H9 (cell line): Measurements from ENCODE around the gene TULP3. TPM values are rescaled to one million over a fixed set of nuclear protein-coding genes. Genes with fewer than 3 reads are reported as not detected.

ENCODE experiments used
- DNase-seq: peaks from one replicate; pipeline ENCODE4 v3.0.0-alpha.2; 2017
- H2AFZ ChIP-seq: one replicate; pipeline ENCODE4 v1.6.1; 2013; ENCODE audit warnings: mild to moderate bottlenecking, low read length, control low read depth, moderate library complexity
- H2AK5ac ChIP-seq: 2 replicates; pipeline ENCODE4 v1.6.1; 2013; ENCODE audit warnings: low read length, control low read depth, mixed read lengths; ENCODE audit not compliant: insufficient read length
- H2BK120ac ChIP-seq: one replicate; pipeline ENCODE4 v1.6.1; 2013; ENCODE audit warnings: low read depth, mild to moderate bottlenecking, low read length, control low read depth, inconsistent platforms; ENCODE audit not compliant: poor library complexity, severe bottlenecking
- H2BK12ac ChIP-seq: 2 replicates; pipeline ENCODE4 v1.6.1; 2013; ENCODE audit warnings: low read length, control low read depth, mixed read lengths, low read depth; ENCODE audit not compliant: insufficient read length
- H2BK15ac ChIP-seq: 2 replicates; pipeline ENCODE4 v1.6.1; 2013; ENCODE audit warnings: low read depth, low read length, control low read depth
- H2BK20ac ChIP-seq: one replicate; pipeline ENCODE4 v1.6.1; 2013; ENCODE audit warnings: low read depth, mild to moderate bottlenecking, low read length, control low read depth, inconsistent platforms; ENCODE audit not compliant: poor library complexity, severe bottlenecking
- H2BK5ac ChIP-seq: 2 replicates; pipeline ENCODE4 v1.6.1; 2013; ENCODE audit warnings: low read length, control low read depth, mixed read lengths; ENCODE audit not compliant: insufficient read length
- H3K14ac ChIP-seq: 2 replicates; pipeline ENCODE4 v1.6.1; 2013; ENCODE audit warnings: low read length, control low read depth; ENCODE audit not compliant: insufficient read depth
- H3K18ac ChIP-seq: 2 replicates; pipeline ENCODE4 v1.6.1; 2013; ENCODE audit warnings: low read depth, mild to moderate bottlenecking, mixed read lengths, low read length, control low read depth; ENCODE audit not compliant: insufficient read length
- H3K23ac ChIP-seq: 2 replicates; pipeline ENCODE4 v1.6.1; 2013; ENCODE audit warnings: low read length, control low read depth, mixed read lengths, low read depth; ENCODE audit not compliant: insufficient read length
- H3K23me2 ChIP-seq: 2 replicates; pipeline ENCODE4 v1.6.1; 2013; ENCODE audit warnings: low read depth, mild to moderate bottlenecking, mixed read lengths, low read length, control low read depth; ENCODE audit not compliant: insufficient read length, poor library complexity, severe bottlenecking
- H3K27ac ChIP-seq: 2 replicates; pipeline ENCODE4 v1.5.1; 2013; ENCODE audit warnings: low read length, control low read depth, mixed read lengths, low read depth; ENCODE audit not compliant: insufficient read length
- H3K27me3 ChIP-seq: 2 replicates; pipeline ENCODE4 v1.6.1; 2013; ENCODE audit warnings: low read length, control low read depth, inconsistent platforms; ENCODE audit not compliant: insufficient read depth
- H3K4ac ChIP-seq: 2 replicates; pipeline ENCODE4 v1.6.1; 2013; ENCODE audit warnings: low read depth, mild to moderate bottlenecking, control low read depth, inconsistent platforms, low read length, moderate library complexity
- H3K4me1 ChIP-seq: 2 replicates; pipeline ENCODE4 v1.6.1; 2013; ENCODE audit warnings: low read length, control low read depth, inconsistent platforms; ENCODE audit not compliant: insufficient read depth
- H3K4me2 ChIP-seq: 2 replicates; pipeline ENCODE4 v1.6.1; 2013; ENCODE audit warnings: low read length, control low read depth, mixed read lengths; ENCODE audit not compliant: insufficient read length, insufficient read depth
- H3K56ac ChIP-seq: 2 replicates; pipeline ENCODE4 v1.6.1; 2013; ENCODE audit warnings: low read depth, mild to moderate bottlenecking, mixed read lengths, low read length, control low read depth; ENCODE audit not compliant: insufficient read length
- H3K79me1 ChIP-seq: 2 replicates; pipeline ENCODE4 v1.6.1; 2013; ENCODE audit warnings: low read depth, mild to moderate bottlenecking, moderate library complexity, low read length, control low read depth, inconsistent platforms; ENCODE audit not compliant: insufficient read depth, poor library complexity, severe bottlenecking
- H3K79me2 ChIP-seq: 2 replicates; pipeline ENCODE4 v1.6.1; 2013; ENCODE audit warnings: low read length, control low read depth, inconsistent platforms; ENCODE audit not compliant: insufficient read depth
- H3K9ac ChIP-seq: 2 replicates; pipeline ENCODE4 v1.6.1; 2013; ENCODE audit warnings: low read length, control low read depth, mixed read lengths; ENCODE audit not compliant: insufficient read length; ENCODE audit errors: extremely low read depth
- H3K9me3 ChIP-seq: one replicate; pipeline ENCODE4 v1.6.1; 2013; ENCODE audit warnings: low read depth, low read length, inconsistent platforms; ENCODE audit not compliant: control insufficient read depth
- H3T11ph ChIP-seq: one replicate; pipeline ENCODE4 v1.6.1; 2013; ENCODE audit warnings: mild to moderate bottlenecking, low read length, control low read depth, inconsistent platforms
- H4K20me1 ChIP-seq: one replicate; pipeline ENCODE4 v1.6.1; 2013; ENCODE audit not compliant: control insufficient read depth, insufficient read length, insufficient read depth
- H4K5ac ChIP-seq: 2 replicates; pipeline ENCODE4 v1.6.1; 2013; ENCODE audit warnings: low read depth, mild to moderate bottlenecking, mixed read lengths, low read length, control low read depth; ENCODE audit not compliant: insufficient read length
- H4K8ac ChIP-seq: replicated peaks from 2 replicates; pipeline ENCODE4 v1.6.1; 2013; ENCODE audit warnings: low read length, control low read depth, mixed read lengths, low read depth; ENCODE audit not compliant: insufficient read length
- H4K91ac ChIP-seq: 2 replicates; pipeline ENCODE4 v1.6.1; 2013; ENCODE audit warnings: low read depth, mild to moderate bottlenecking, moderate library complexity, mixed read lengths, low read length, control low read depth; ENCODE audit not compliant: insufficient read length
- H3K27ac Mint-ChIP-seq, 3 experiments: 2 replicates in 2 of 3; 3 replicates in 1 of 3; pipeline ENCODE4 v1.8.0; 2020 to 2021; ENCODE audit warnings: mixed read lengths in 3 of 3, mild to moderate bottlenecking in 1 of 3, moderate library complexity in 1 of 3
- H3K27me3 Mint-ChIP-seq: 2 replicates; pipeline ENCODE4 v1.8.0; 2021; ENCODE audit warnings: low read depth, mild to moderate bottlenecking, moderate library complexity, mixed read lengths
- H3K36me3 Mint-ChIP-seq, 3 experiments: 2 replicates in 2 of 3; 3 replicates in 1 of 3; pipeline ENCODE4 v1.8.0; 2020 to 2021; ENCODE audit warnings: low read depth in 3 of 3, mixed read lengths in 3 of 3; ENCODE audit not compliant: insufficient read depth in 1 of 3
- H3K4me1 Mint-ChIP-seq, 2 experiments: 2 replicates each; pipeline ENCODE4 v1.8.0; 2020; ENCODE audit warnings: mixed read lengths in 2 of 2
- H3K4me3 Mint-ChIP-seq, 2 experiments: 2 replicates in 1 of 2; 3 replicates in 1 of 2; pipeline ENCODE4 v1.8.0; 2020 to 2021; ENCODE audit warnings: mild to moderate bottlenecking in 2 of 2, mixed read lengths in 2 of 2, moderate library complexity in 1 of 2
- H3K9me3 Mint-ChIP-seq, 2 experiments: 2 replicates in 1 of 2; 3 replicates in 1 of 2; pipeline ENCODE4 v1.8.0; 2020; ENCODE audit warnings: mild to moderate bottlenecking in 2 of 2, mixed read lengths in 2 of 2, moderate library complexity in 1 of 2
- WGBS: extraction: QIAGEN DNeasy Blood & Tissue Kit; methylation state at CpG from one replicate; pipeline ENCODE4 v1.1.7; 2013; ENCODE audit warnings: missing lambda C conversion rate, low lambda C conversion rate, mixed read lengths; ENCODE audit not compliant: insufficient read length; ENCODE audit errors: extremely low coverage; 5-methylcytosine and 5-hydroxymethylcytosine counted together
- total RNA-seq: library from RNA; stranded (reverse); gene quantifications from 2 replicates; pipeline ENCODE4 v1.2.1, GENCODE V29; 2021
- TF ChIP-seq, protein P1 (sequence below): fragments of 200-600 bp; sonication (generic); conservative IDR thresholded peaks from 3 replicates; pipeline ENCODE4 v1.8.0; 2021; ENCODE audit warnings: antibody characterized with exemption, mild to moderate bottlenecking

Gene TULP3
- total RNA-seq, 1 experiment from 2014 or later, result 22.3 TPM

GRCh38 chr12:2892246-2892645, 1.6 kb downstream of the TULP3 start:
- no peak overlapping the region for H2BK15ac ChIP-seq
- no peak overlapping the region for H4K8ac ChIP-seq
- no CpG with 5 or more reads among the region's 12 CpGs for WGBS
- H2BK120ac ChIP-seq, result no peak overlapping the region
- no peak overlapping the region for H3T11ph ChIP-seq
- no peaks in the 10 kb centered on the region for H3K9me3 ChIP-seq
- no peak overlapping the region for H3K27ac ChIP-seq
- H3K4me1 ChIP-seq, result no peaks in the 10 kb centered on the region
- Mint-ChIP-seq H3K4me1 (peaks cover 10 to 16% of the 10 kb centered on the region in 2 experiments), H3K4me3 (peak overlapping the region; percentile 89 to 97; a peak in 2 of 5 replicates), H3K9me3 (no peaks in the 10 kb centered on the region), H3K36me3 (peaks cover 8 to 22% (median 19%) of the 10 kb centered on the region in 3 experiments), H3K27me3 (0 out of 2 replicates have a peak, but pooled peaks cover 3% of the 10 kb centered on the region), H3K27ac (peak overlapping the region in 1 of 3 experiments; percentile 20; a peak in 1 of 7 replicates)
- peaks cover 2% of the 10 kb centered on the region for H3K79me1 ChIP-seq
- TF ChIP-seq, protein P1, sequence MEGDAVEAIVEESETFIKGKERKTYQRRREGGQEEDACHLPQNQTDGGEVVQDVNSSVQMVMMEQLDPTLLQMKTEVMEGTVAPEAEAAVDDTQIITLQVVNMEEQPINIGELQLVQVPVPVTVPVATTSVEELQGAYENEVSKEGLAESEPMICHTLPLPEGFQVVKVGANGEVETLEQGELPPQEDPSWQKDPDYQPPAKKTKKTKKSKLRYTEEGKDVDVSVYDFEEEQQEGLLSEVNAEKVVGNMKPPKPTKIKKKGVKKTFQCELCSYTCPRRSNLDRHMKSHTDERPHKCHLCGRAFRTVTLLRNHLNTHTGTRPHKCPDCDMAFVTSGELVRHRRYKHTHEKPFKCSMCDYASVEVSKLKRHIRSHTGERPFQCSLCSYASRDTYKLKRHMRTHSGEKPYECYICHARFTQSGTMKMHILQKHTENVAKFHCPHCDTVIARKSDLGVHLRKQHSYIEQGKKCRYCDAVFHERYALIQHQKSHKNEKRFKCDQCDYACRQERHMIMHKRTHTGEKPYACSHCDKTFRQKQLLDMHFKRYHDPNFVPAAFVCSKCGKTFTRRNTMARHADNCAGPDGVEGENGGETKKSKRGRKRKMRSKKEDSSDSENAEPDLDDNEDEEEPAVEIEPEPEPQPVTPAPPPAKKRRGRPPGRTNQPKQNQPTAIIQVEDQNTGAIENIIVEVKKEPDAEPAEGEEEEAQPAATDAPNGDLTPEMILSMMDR, result no peak
- H3K9ac ChIP-seq, result no peak overlapping the region
- no peak overlapping the region for H2BK5ac ChIP-seq
- no peak overlapping the region for H3K4me2 ChIP-seq
- H3K14ac ChIP-seq, result no peak overlapping the region
- H2BK20ac ChIP-seq, result no peak overlapping the region
- no peak overlapping the region for H3K56ac ChIP-seq
- no peak overlapping the region for H2AFZ ChIP-seq
- H3K79me2 ChIP-seq, result 0 out of 2 replicates have a peak, but pooled peaks cover 1% of the 10 kb centered on the region
- H3K4ac ChIP-seq, result no peak overlapping the region
- H4K20me1 ChIP-seq, result peaks cover 3% of the 10 kb centered on the region
- no peak overlapping the region for H4K91ac ChIP-seq
- no peak overlapping the region for H2AK5ac ChIP-seq
- H3K23me2 ChIP-seq, result peaks cover 5% of the 10 kb centered on the region
- no peak overlapping the region for H3K18ac ChIP-seq
- H3K27me3 ChIP-seq, result no peaks in the 10 kb centered on the region
- H2BK12ac ChIP-seq, result no peak overlapping the region
- no peak overlapping the region for H3K23ac ChIP-seq
- DNase-seq, result no peak
- no peak overlapping the region for H4K5ac ChIP-seq
